Activated CD4-positive, alpha-beta T cell treated with anti-CD3 and anti-CD28 coated beads, Interleukin-2, Interleukin-4, amounts not matched to agents 100 ng/mL and 50 ng/mL, durations not matched to agents 16 hours and 8 hours (primary cell): ENCODE data around the gene HTD2.

ENCODE experiments used
- DNase-seq: peaks from one replicate; pipeline ENCODE4 v3.0.0-alpha.2; 2020; ENCODE audit warnings: low spot score

HTD2 gene

DNA sequence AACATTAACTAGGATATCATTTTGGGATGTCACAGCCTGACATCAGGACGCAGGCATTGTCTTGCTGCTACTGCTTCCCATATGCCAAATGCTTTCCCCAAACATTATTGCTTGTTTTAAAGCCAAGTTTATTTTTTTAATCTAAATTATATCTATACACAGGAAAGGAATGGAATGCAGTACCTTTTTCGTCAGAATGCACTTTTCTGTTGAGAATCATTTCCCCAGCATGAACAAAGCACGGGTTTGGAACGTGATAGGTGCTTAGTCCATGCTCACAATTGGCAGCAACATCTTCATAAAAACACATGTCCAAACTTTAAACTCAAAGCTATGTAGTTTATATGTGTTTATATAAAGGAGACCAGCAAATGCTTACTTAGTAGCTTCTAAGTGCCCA, 52.5 kb downstream of the HTD2 start:
- no peak for DNase-seq

DNA sequence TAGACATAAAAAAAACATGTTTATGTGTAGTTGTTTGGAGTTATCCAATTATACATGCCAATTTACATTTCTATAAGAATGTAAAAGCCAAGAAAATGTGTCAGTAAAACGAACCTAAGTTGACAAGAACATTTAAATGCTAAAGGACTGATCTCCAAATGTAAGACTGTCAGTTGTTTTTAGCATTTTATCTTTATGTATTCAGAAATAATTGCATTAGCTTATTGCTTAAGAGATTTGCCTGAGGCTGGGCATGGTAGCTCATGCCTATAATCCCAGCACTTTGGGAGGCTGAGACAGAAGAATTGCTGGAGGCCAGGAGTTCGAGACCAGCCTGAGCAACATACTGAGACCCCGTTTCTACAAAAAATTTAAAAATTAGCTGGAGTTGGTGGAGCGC, 53.3 kb downstream of the HTD2 start:
- DNase-seq: no peak

- no peak for DNase-seq
Measured at GRCh38 chr3:58361866-58362265, 55.5 kb downstream of the HTD2 start.

DNA sequence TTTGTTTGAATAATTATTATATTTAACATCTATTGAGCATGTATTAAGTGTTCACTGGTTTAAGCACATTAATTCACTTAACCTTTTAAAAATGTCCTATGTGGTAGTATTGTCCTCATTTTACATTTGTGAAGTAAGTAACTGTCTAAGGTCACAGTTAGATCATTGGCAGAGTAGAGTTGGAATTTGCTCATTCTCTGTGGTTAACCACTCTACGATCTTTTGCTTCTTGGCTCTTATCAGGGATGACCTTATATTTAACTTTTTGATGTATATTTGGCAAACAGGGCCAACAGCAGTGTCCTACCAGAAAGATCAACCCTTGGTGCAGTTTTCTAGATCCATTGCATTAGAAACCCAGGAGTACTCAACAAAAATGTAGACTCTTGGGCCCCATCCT, 60.4 kb downstream of the HTD2 start:
- DNase-seq: no peak

DNA sequence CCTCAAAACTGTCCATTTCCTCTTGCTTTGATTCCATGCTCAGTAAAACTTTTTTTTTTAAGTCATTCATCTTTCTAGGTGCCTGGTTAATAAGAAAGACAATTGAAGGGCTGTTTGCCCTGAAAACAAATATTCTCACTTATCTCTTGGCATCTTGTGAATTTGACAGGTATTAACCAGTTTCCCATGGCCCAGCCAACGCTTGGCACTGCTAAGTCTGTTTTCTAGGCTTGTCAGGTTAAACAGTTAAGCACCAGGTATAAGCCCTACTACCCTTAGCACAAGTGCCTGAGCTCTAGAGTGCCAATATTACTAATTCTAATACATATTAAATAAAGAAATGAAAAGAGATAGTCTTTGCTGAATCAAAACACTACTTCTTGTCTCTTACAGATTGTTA, 62.7 kb downstream of the HTD2 start:
- DNase-seq: no peak
